HEK293 (cell line): Measurements from ENCODE around the gene ILF3.

ENCODE experiments used
- HOXA7 ChIP-seq: sonication (generic); formaldehyde crosslinking; IDR thresholded peaks from 2 replicates; pipeline ENCODE4 v1.8.1; 2022; ENCODE audit warnings: missing genetic modification reagents, borderline replicate concordance
- ZNF138 ChIP-seq: fragments of 450-650 bp; formaldehyde crosslinking; IDR thresholded peaks from 2 replicates; pipeline ENCODE4 v1.5.1; 2016; ENCODE audit warnings: missing biosample characterization, missing genetic modification characterization, borderline replicate concordance
- ZNF239 ChIP-seq: fragments of 450-650 bp; formaldehyde crosslinking; IDR thresholded peaks from 2 replicates; pipeline ENCODE4 v1.5.1; 2016; ENCODE audit warnings: missing biosample characterization, missing genetic modification characterization
- ZNF274 ChIP-seq, 2 experiments: fragments of 200-500 bp in 1 of 2; fragments of 450-650 bp in 1 of 2; sonication (Bioruptor generic) in 1 of 2; formaldehyde crosslinking in 1 of 2; IDR thresholded peaks; 2 replicates each; pipeline versions ENCODE4 v1.5.1 to v1.6.1; 2014 to 2016; ENCODE audit warnings: borderline replicate concordance in 1 of 2, inconsistent platforms in 1 of 2, low read length in 1 of 2, missing biosample characterization in 1 of 2, missing genetic modification characterization in 1 of 2
- TF ChIP-seq, protein P1 (sequence below): fragments of 450-650 bp; formaldehyde crosslinking; IDR thresholded peaks from 2 replicates; pipeline ENCODE4 v1.5.1; 2016; ENCODE audit warnings: missing biosample characterization, missing genetic modification characterization
- TF ChIP-seq, protein P2 (sequence below): fragments of 450-650 bp; formaldehyde crosslinking; conservative IDR thresholded peaks from 2 replicates; pipeline ENCODE4 v1.5.1; 2016; ENCODE audit warnings: low read depth, missing biosample characterization, missing genetic modification characterization

- no peak for TF ChIP-seq ZNF138
- TF ChIP-seq, protein P1, sequence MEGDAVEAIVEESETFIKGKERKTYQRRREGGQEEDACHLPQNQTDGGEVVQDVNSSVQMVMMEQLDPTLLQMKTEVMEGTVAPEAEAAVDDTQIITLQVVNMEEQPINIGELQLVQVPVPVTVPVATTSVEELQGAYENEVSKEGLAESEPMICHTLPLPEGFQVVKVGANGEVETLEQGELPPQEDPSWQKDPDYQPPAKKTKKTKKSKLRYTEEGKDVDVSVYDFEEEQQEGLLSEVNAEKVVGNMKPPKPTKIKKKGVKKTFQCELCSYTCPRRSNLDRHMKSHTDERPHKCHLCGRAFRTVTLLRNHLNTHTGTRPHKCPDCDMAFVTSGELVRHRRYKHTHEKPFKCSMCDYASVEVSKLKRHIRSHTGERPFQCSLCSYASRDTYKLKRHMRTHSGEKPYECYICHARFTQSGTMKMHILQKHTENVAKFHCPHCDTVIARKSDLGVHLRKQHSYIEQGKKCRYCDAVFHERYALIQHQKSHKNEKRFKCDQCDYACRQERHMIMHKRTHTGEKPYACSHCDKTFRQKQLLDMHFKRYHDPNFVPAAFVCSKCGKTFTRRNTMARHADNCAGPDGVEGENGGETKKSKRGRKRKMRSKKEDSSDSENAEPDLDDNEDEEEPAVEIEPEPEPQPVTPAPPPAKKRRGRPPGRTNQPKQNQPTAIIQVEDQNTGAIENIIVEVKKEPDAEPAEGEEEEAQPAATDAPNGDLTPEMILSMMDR (tag by site-specific recombination) = no peak; the same call in 1 of the 2 replicates
- no peak for TF ChIP-seq ZNF274 (IDR thresholded peaks at IDR 0.05; ENCODE audit: low read length)
- no peak for TF ChIP-seq ZNF274 (tag by site-specific recombination; IDR thresholded peaks at IDR 0.05; ENCODE audit: borderline replicate concordance)
- TF ChIP-seq HOXA7 (CRISPR knock-in tag) = no peak
- TF ChIP-seq, protein P2, sequence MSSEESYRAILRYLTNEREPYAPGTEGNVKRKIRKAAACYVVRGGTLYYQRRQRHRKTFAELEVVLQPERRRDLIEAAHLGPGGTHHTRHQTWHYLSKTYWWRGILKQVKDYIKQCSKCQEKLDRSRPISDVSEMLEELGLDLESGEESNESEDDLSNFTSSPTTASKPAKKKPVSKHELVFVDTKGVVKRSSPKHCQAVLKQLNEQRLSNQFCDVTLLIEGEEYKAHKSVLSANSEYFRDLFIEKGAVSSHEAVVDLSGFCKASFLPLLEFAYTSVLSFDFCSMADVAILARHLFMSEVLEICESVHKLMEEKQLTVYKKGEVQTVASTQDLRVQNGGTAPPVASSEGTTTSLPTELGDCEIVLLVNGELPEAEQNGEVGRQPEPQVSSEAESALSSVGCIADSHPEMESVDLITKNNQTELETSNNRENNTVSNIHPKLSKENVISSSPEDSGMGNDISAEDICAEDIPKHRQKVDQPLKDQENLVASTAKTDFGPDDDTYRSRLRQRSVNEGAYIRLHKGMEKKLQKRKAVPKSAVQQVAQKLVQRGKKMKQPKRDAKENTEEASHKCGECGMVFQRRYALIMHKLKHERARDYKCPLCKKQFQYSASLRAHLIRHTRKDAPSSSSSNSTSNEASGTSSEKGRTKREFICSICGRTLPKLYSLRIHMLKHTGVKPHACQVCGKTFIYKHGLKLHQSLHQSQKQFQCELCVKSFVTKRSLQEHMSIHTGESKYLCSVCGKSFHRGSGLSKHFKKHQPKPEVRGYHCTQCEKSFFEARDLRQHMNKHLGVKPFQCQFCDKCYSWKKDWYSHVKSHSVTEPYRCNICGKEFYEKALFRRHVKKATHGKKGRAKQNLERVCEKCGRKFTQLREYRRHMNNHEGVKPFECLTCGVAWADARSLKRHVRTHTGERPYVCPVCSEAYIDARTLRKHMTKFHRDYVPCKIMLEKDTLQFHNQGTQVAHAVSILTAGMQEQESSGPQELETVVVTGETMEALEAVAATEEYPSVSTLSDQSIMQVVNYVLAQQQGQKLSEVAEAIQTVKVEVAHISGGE = no peak
- no peak for TF ChIP-seq ZNF239 (tag by site-specific recombination)
Observed at GRCh38 chr19:10625762-10626138, 28.4 kb upstream of the ILF3 start.
